ENCODE data around the gene MC1R.

DNA sequence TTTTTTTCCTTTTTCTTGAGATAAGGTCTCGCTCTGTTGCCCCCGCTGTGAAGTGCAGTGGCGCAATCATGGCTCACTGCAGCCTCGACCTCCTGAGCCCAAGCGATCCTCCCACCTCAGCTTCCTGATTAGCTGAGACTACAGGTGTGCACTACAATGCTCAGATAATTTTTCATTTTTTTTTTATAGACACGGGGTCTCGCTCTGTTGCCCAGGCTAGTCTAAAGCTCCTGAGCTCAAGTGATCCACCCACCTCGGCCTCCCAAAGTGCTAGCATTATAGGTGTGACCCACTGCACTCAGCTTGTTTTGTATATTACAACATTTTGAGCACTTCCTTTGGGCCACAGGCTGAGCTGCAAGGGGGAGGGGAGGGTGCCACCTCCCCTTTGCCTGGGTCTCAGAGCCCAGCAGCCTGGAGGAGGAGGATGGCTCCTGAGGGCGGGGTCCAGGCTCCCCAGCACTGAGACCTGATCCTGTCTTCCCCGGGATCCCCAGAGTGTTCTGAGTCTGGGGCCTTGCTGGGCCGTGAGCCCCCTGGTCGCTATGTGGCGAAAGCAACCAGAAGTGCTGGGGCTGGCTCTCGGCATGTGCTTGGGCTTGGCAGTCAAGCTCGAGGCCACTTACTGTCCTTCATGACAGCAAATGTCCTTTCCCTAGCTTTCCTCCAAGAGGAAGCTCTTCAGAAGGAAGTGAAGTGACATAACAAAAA is 38.0 kb downstream of the MC1R start:
- TF ChIP-seq, protein P1, sequence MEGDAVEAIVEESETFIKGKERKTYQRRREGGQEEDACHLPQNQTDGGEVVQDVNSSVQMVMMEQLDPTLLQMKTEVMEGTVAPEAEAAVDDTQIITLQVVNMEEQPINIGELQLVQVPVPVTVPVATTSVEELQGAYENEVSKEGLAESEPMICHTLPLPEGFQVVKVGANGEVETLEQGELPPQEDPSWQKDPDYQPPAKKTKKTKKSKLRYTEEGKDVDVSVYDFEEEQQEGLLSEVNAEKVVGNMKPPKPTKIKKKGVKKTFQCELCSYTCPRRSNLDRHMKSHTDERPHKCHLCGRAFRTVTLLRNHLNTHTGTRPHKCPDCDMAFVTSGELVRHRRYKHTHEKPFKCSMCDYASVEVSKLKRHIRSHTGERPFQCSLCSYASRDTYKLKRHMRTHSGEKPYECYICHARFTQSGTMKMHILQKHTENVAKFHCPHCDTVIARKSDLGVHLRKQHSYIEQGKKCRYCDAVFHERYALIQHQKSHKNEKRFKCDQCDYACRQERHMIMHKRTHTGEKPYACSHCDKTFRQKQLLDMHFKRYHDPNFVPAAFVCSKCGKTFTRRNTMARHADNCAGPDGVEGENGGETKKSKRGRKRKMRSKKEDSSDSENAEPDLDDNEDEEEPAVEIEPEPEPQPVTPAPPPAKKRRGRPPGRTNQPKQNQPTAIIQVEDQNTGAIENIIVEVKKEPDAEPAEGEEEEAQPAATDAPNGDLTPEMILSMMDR (IDR thresholded peaks at IDR 0.05 in 2 of 3, conservative IDR thresholded peaks at IDR 0.05 in 1 of 3; ENCODE audit: borderline replicate concordance in 1 of 3, insufficient read depth in 1 of 3, low read depth in 2 of 3, low read length in 2 of 3) = no peak
- TF ChIP-seq EZH2phosphoT487 (IDR thresholded peaks at IDR 0.05; ENCODE audit: borderline replicate concordance) (no peak), CEBPB (IDR thresholded peaks at IDR 0.05; ENCODE audit: low read depth) (no peak), POLR2A (IDR thresholded peaks at IDR 0.05; ENCODE audit: borderline replicate concordance, extremely low read depth, insufficient read depth, insufficient read length) (no peak), POLR2AphosphoS5 (IDR thresholded peaks at IDR 0.05; ENCODE audit: low read depth, low read length) (no peak), EGR1 (IDR thresholded peaks at IDR 0.05; ENCODE audit: low read depth) (no peak), ELF1 (IDR thresholded peaks at IDR 0.05; ENCODE audit: borderline replicate concordance, low read depth) (no peak), RAD21 (IDR thresholded peaks at IDR 0.05; ENCODE audit: low read depth) (no peak), EZH2 (IDR thresholded peaks at IDR 0.05) (no peak)
- TF ChIP-seq, protein P2, sequence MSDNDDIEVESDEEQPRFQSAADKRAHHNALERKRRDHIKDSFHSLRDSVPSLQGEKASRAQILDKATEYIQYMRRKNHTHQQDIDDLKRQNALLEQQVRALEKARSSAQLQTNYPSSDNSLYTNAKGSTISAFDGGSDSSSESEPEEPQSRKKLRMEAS (IDR thresholded peaks at IDR 0.05) = no peak
- TF ChIP-seq, protein P3, sequence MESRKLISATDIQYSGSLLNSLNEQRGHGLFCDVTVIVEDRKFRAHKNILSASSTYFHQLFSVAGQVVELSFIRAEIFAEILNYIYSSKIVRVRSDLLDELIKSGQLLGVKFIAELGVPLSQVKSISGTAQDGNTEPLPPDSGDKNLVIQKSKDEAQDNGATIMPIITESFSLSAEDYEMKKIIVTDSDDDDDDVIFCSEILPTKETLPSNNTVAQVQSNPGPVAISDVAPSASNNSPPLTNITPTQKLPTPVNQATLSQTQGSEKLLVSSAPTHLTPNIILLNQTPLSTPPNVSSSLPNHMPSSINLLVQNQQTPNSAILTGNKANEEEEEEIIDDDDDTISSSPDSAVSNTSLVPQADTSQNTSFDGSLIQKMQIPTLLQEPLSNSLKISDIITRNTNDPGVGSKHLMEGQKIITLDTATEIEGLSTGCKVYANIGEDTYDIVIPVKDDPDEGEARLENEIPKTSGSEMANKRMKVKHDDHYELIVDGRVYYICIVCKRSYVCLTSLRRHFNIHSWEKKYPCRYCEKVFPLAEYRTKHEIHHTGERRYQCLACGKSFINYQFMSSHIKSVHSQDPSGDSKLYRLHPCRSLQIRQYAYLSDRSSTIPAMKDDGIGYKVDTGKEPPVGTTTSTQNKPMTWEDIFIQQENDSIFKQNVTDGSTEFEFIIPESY (IDR thresholded peaks at IDR 0.05; ENCODE audit: extremely low read depth, insufficient replicate concordance, low read length) = no peak
- TF ChIP-seq, protein P4, sequence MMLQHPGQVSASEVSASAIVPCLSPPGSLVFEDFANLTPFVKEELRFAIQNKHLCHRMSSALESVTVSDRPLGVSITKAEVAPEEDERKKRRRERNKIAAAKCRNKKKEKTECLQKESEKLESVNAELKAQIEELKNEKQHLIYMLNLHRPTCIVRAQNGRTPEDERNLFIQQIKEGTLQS (IDR thresholded peaks at IDR 0.05) = no peak
